Stimulated activated CD4-positive, alpha-beta T cell treated with anti-CD3 and anti-CD28 coated beads, Interleukin-15, amount 100 ng/mL, for 1 hour (primary cell): ENCODE data around the gene ZNG1B.
"Not testable (repeated sequence)": the region's sequence is repeated elsewhere in the genome, so short reads cannot be mapped to it uniquely, and the experiment has no call there.

Experiments
- DNase-seq, 2 donors: peaks; one replicate each; pipeline ENCODE4 v3.0.0-alpha.2; 2020; ENCODE audit warnings: low read depth in 1 of 2, low spot score in 1 of 2

The ZNG1B gene

DNA sequence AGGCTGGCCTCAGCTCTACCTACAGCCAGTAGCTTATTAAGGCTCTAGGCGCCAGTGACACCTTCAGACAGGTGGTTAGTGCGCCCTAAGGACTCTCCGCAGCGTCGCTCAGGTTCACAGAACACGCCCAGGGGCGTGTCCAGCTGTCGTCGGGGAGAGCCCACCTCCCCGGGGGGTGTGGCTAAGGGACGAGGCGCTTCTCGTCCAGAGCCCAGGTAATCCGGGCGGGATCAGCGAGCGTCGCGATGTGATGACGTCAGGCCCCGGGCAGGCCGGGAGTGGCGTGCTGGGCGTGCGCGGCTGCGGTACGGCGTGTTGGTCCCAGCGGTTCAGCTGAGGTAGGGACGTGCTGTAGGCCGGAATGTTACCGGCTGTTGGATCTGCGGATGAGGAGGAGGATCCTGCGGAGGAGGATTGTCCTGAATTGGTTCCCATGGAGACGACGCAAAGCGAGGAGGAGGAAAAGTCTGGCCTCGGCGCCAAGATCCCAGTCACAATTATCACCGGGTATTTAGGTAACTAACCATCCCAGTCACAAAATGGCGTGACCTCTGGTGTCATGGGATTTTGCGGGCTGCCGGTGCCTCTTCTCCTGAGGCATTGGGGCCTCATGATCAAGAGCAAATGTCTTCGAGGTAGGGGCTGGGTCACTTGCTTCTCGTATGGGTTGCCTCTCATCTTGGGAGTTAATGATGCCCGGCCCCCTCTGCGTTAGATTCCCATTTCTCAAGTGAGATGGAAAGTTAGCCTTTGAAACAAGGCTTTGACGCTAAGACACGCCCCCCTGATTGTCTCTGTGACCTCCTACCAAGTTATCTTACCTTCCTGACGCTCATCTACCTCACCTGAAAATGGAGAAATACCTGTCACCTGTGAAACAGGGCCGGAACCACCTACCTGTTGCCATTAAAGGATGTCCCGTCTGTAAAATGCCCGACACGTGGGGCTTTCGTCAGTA is at the start of gene ZNG1B:
TSS of gene ZNG1B (plus strand) at position 184 of the 958 bp plus-strand sequence. CDS start at position 362, 178 bp downstream.
- DNase-seq, result peak; percentile 59 to 65

DNA sequence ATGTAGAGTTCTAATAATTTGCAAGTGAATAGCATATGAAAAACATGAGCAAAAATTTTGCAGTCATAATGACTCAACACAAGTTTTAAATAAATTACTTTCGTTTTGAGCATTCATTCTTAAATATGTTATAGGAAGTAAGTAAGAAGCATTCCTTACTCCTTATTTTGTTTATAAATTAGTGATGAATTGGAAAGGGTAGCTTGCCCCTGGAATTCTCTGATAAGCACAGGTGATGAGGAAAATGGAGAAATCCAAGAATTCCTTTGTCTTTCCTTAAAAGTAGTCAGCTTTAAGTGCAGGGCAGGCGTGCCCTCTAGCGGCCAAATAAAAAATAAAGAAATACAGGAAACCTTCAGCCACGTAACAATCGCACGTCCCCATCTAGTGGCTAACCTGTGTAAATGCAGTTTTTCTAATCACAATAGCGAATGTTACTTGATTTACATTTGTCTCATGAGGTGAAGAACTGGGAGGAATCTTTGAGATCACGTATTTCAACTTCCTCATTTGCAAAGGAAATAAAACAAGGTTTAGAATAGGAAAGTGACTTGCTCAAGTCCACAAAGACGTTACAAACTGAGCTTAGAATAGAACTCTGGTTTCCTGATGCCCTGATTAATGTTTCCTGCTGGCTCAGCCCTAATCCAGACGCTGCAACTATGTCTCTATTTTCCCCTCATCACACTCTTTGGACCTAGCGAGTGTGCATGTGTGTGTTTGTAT is 47.2 kb upstream of the ZNG1B start:
- DNase-seq, result peak; percentile 5 to 14

DNA sequence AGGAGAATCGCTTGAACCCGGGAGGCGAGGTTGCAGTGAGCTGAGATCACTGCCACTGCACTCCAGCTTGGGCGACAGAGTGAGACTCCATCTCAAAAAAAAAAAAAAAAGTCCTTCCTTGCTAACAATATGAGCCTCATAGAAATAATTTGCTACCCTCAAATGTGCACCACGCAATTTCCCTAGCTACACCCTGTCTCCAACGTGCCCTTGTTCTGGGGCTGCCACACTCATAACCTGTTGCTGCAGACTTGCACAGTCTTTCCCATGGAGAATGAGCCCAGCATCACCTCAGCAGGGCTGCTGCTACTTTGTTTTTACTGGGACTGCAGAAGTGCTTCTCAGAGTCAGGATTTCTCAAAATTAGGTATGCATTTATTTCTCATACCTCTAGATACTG is 46.4 kb upstream of the ZNG1B start:
- no peak for DNase-seq

DNA sequence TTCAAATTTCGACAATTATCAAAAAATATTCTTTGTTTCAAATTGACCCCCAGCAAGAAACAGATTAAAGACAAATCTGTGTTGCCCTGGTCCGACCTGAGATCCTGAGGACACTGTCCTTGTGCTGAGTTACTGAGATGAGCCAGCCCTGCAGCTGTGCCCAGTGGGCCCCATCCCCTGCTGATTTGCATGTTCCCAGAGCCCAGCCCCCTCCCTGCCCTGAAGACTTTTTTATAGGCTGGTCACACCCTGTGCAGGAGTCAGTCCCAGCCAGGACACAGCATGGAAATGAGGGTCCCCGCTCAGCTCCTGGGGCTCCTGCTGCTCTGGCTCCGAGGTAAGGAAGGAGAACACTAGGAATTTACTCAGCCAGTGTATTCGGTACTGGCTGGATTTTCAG is 31.4 kb upstream of the ZNG1B start:
- no peak for DNase-seq

DNA sequence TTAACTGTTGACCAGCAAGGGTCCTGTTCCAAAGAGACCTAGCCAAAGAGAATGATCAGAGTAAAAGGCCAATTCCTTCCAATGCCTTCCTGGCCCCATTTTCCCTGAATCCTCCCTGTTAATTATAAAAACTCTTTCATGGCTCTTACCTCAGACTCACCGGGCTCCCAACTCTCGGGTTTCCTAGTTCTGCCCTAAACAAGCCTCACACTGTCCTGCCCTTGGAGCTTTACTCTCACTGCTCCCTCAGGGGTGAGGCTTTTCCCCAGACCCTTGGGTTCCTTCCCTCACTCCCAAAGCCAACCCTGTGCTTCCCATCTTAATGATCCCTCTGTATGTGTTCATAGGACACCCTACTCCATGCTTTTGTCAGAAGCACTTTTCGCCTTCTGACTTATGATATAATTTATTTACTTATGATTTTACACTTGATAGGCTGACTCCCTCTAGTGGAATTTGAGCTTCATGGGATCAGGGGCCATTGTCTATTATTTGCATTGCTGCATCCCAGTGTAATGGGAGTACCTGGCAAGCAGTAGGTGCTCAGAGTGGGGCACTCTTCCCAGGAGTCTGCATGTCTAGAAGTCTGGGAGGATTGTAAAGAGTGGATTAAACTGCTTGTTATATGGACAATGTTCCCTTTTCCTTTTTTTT is 29.9 kb upstream of the ZNG1B start:
- DNase-seq, result no peak

DNA sequence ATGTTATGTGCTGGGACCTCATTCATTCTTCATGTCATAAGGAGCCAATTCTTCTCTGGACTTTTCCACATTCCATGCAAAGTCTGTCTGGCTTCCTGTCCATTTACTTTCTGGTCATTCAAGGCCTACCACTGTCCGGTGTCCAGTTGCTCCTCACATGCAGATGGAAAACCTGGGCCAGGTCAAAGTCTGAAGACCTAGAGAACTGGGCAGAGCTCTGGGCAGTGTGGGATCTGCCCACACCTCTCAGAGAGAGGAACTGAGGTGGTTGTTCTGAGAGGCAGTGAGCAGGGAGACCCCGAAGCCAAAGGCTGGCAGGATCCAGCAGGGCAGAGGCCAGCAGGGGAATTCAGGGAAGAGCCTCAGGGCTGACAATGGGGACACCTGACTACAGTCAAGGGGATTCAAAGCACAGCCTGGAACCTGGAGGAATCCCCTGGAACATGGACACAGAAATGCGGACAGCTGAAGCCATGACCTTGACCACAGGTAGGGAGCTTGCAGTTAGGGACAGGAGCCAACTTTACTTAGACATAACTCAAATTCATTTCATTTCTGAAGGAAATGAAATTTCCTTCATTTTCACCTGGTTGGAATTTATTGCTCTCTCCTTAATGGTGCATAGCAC is 25.7 kb upstream of the ZNG1B start:
- DNase-seq, result not testable (repeated sequence)

DNA sequence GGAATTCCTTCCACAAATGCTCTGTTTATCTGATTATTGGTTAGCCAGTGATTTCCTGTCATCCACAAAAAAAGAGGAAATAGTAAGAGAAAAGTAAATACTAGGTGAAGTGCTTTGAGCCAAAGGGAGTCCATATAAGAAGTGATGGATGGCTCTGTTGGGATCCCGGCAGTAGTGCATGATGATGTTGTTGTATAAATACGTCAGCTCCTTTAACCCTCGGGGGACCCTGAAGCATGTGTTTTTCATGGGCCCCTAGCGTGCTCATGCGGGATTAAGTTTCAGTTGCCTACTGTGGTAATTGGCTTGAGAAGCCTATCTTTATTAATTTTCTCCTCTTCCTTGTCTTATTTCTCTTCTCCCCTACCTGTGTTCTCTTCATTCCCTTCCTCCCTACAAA is 24.7 kb upstream of the ZNG1B start:
- not testable (repeated sequence) for DNase-seq

DNA sequence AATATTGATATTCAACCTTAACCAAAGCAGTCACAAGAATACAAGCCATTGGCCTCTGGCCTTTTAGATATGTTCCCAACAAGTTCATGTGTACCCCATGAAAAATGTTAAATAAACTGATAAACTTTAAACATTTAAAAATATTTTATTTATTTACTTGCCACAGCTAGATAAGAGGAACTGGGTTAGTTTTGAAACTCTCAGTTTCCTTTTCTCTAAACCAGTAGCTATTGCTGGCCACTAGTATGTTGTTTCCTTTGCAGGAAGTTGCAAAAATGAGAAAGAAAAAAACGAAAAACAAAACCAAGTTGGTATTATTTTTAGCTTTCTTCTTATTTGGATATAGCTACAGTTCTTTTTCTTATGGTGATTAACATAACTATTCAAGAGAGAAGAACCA is 5.7 kb upstream of the ZNG1B start:
- DNase-seq, result not testable (repeated sequence)

DNA sequence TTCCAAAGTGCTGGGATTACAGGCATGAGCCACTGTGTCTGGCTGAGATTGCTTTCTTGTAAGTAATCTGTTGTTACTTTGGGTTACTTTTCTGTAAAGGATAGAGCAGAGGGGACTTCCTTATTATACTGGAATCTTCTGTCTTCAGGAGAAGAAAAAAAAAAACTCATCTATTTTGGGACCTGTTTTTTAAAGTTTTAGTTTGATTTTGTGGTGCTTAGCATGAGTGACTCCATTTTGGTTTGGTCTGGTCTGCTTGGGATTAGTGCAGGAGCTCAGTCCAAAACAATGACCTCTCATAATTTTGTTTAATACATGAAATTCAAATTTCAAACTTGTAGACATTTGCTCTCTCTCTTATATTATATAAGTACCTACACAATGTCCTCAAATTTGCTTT is 4.0 kb upstream of the ZNG1B start:
- DNase-seq, result not testable (repeated sequence)

DNA sequence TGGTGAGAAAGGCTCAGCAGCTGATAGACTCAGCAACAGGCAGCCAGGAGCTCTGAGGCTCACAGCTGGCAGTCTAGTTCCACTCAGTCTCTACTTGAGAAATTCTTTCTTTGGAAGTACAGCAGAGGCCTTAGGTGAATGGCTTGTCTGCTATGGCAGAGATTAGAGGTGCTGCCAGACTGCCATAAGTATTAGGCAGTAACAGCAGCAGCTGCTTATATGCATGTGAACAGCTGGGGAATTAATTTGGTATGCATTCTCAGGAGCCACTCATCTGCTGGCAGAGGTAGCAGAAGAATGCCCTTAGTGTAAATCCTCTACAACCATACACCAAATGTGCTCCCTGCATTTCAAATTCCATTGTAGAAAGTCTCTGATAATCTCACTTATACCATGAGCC is 28.3 kb downstream of the ZNG1B start:
- not testable (repeated sequence) for DNase-seq

DNA sequence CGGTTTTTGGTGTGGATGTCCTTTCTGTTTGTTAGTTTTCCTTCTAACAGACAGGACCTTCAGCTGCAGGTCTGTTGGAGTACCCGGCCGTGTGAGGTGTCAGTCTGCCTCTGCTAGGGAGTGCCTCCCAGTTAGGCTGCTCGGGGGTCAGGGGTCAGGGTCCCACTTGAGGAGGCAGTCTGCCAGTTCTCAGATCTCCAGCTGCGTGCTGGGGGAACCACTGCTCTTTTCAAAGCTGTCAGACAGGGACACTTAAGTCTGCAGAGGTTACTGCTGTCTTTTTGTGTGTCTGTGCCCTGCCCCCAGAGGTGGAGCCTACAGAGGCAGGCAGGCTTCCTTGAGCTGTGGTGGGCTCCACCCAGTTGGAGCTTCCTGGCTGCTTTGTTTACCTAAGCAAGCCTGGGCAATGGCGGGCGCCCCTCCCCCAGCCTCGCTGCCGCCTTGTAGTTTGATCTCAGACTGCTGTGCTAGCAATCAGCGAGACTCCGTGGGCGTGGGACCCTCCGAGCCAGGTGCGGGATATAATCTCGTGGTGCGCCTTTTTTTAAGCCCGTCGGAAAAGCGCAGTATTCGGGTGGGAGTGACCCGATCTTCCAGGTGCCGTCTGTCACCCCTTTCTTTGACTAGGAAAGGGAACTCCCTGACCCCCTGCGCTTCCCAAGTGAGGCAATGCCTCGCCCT is 39.3 kb downstream of the ZNG1B start:
- DNase-seq, result not testable (repeated sequence)

DNA sequence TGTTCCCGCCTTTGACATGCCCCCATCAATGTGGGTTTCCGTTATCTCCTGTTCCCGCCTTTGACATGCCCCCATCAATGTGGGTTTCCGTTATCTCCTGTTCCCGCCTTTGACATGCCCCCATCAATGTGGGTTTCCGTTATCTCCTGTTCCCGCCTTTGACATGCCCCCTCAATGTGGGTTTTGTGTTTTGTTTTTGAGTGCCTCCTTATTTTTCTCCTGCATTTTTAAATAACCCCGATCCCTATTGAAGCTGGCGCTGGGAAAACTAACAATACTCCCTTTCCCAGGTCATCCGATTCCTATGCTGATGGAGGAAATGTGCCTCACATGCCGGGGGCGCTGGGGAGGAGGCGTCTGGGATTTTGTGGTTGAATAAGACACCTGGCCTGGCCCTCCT is 59.0 kb downstream of the ZNG1B start:
- not testable (repeated sequence) for DNase-seq

DNA sequence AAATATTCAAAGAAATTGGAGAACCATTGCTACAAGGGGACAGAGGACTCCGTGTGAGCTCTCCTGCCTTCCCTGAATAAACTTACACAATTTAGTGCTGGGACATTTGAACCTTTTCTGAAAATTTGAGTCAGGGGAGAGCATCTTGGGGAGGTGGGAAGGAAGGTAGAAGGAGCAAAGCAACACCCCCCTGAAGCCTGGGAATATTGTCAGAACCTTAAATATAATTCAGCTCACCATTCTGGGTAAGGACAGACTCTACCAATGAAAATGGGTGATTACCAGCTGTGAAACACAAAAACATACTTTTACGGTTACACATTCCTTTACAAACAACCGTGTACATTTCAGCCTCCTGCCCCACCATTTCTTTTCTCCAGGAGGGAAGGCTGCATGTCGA is 60.9 kb downstream of the ZNG1B start, which contains the start of gene FOXD4L1:
TSS of gene FOXD4L1 (plus strand) at position 301 of the 400 bp plus-strand sequence. CDS start 592 bp downstream, outside the sequence.
- not testable (repeated sequence) for DNase-seq

DNA sequence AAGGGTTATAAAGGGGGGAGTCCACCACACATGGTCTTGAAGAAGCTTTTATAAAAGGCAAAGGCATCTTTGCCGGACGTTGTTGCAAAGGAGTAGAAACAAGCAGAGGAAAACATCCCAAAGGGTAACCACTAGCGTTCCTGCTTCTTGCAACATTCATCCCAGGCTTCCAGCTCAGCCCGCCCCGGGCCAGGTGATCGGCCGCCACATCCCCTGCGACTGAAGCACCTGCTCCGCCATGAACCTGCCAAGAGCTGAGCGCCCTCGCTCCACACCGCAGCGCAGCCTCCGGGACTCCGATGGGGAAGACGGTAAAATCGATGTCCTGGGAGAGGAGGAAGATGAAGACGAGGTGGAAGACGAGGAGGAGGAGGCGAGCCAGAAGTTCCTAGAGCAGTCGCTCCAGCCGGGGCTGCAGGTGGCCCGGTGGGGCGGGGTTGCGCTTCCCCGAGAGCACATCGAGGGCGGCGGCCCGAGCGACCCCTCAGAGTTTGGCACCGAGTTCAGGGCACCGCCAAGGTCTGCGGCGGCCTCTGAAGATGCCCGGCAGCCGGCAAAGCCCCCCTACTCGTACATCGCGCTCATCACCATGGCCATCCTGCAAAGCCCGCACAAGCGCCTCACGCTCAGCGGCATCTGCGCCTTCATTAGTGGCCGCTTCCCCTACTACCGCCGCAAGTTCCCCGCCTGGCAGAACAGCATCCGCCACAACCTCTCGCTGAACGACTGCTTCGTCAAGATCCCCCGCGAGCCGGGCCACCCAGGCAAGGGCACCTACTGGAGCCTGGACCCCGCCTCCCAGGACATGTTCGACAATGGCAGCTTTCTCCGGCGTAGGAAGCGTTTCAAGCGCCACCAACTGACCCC is 61.8 kb downstream of the ZNG1B start:
- DNase-seq, result not testable (repeated sequence)

DNA sequence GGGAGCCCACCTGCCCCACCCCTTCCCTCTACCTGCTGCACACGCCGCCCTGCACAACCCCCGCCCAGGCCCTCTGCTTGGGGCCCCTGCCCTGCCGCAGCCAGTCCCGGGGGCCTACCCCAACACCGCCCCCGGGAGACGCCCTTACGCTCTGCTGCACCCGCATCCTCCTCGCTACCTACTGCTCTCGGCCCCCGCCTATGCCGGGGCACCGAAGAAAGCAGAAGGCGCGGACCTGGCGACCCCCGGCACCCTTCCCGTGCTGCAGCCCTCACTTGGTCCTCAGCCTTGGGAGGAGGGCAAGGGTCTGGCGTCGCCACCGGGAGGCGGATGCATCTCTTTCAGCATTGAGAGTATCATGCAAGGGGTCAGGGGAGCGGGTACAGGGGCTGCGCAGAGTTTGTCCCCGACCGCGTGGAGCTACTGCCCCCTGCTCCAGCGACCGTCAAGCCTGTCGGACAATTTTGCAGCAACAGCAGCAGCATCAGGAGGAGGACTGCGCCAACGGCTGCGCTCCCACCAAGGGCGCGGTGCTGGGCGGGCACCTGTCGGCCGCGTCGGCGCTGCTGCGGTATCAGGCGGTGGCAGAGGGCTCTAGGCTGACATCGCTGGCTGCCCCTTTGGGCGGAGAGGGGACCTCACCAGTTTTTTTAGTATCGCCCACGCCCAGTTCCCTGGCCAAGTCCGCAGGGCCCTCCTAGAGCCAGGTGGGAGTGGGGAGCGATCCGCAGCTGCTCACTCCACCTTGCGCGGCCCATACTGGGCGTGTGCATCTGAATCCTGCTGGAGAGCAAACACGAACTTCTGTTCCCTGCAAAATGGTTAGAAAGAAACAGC is 62.6 kb downstream of the ZNG1B start:
- DNase-seq, result not testable (repeated sequence)

DNA sequence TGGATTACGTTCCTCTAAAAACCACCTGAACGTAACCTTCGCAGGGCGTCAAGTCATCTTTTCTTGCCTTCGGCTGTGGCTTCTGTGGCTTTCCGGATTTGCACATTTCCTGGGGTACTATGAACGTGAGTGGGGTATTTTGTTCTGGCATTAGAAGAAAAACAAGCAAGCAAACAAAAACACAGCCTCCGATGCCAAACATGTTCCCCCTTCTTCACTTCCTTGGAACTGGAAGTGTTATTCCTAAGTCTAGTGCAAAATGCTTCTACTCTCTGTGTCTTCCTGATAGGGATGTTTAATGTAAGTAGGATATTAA is 63.2 kb downstream of the ZNG1B start:
- DNase-seq, result not testable (repeated sequence)

DNA sequence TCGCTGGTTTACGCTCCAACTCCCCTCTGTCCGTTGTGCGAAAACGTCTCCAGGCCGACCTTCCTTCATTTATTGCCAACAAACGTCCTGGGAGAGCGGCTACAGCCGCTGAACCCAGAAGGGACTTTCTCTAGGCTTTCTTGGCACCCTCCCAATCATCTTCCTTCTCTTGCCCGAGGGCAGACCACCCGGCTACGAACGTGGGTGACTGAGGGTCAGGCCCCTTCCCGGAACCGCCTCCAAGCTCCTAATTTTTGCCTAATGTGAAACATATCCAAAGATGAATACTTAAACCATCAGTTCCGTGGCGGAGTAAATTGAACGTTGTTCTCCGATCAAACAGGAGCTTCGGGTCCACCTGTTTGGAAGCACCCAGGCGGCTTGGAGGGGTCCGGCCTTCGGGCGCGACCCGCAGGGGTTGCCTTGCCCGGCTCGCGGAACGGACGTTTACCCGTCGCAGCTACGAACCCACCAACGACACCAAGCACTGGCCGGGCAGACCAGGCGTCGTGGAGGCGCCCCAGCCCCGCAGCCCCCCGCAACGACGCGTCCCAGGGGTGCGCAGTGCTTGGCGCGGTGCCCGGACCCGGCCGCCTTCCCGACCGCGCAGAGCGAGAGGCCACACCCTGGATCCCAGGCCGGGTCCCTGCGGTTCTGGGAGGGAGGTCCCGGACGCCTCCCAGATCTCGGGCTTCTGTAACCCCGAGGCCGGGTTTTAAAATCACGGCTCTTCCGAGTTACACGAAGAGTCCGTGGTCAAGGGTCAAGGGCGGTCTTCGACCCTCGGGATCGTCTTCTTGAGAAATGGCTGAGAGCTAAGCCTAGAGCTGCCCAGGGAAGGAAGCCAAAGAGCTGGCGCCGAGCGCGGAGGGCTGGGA is 65.0 kb downstream of the ZNG1B start:
- DNase-seq, result not testable (repeated sequence)
